Smooth muscle cell (in vitro differentiated cells): ENCODE data around the gene PCDHA5. TPM values are rescaled to one million over a fixed set of nuclear protein-coding genes. Genes with fewer than 3 reads are reported as not detected.
"Not testable (repeated sequence)": the region's sequence is repeated elsewhere in the genome, so short reads cannot be mapped to it uniquely, and the experiment has no call there.

ENCODE experiments used
- DNase-seq: peaks from one replicate; lab custom pipeline; 2025; ENCODE audit not compliant: unreplicated experiment; lab: John Stamatoyannopoulos, UW
- H2AFZ ChIP-seq: fragments of 200-600 bp; sonication (generic); 2 replicates; pipeline ENCODE4 v1.6.0; 2016; ENCODE audit warnings: antibody characterized with exemption, low read depth, mild to moderate bottlenecking
- H3F3A ChIP-seq: fragments of 200-600 bp; sonication (generic); 2 replicates; pipeline ENCODE4 v1.6.0; 2017; ENCODE audit warnings: antibody characterized with exemption, low read depth
- H3K27ac ChIP-seq: fragments of 200-600 bp; sonication (generic); 2 replicates; pipeline ENCODE4 v1.5.1; 2016; ENCODE audit warnings: low read depth, mild to moderate bottlenecking
- H3K27me3 ChIP-seq: fragments of 200-600 bp; sonication (generic); 2 replicates; pipeline ENCODE4 v1.6.1; 2016; ENCODE audit warnings: low read depth, mild to moderate bottlenecking
- H3K36me3 ChIP-seq: fragments of 200-600 bp; sonication (generic); 2 replicates; pipeline ENCODE4 v1.5.1; 2016; ENCODE audit warnings: low read depth
- H3K4me1 ChIP-seq: fragments of 200-600 bp; sonication (generic); 2 replicates; pipeline ENCODE4 v1.5.1; 2016; ENCODE audit warnings: low read depth
- H3K4me2 ChIP-seq: fragments of 200-600 bp; sonication (generic); 2 replicates; pipeline ENCODE4 v1.6.0; 2016; ENCODE audit warnings: mild to moderate bottlenecking
- H3K4me3 ChIP-seq: fragments of 200-600 bp; sonication (generic); 2 replicates; pipeline ENCODE4 v1.5.1; 2016; ENCODE audit warnings: mild to moderate bottlenecking
- H3K79me2 ChIP-seq: fragments of 200-600 bp; sonication (generic); 2 replicates; pipeline ENCODE4 v1.6.0; 2016; ENCODE audit warnings: low read depth, mild to moderate bottlenecking
- H3K9ac ChIP-seq: fragments of 200-600 bp; sonication (generic); 2 replicates; pipeline ENCODE4 v1.6.0; 2016; ENCODE audit warnings: low read depth
- H3K9me3 ChIP-seq: fragments of 200-600 bp; sonication (generic); replicated peaks from 2 replicates; pipeline ENCODE4 v1.5.1; 2016; ENCODE audit warnings: low read depth
- H4K20me1 ChIP-seq: fragments of 200-600 bp; sonication (generic); 2 replicates; pipeline ENCODE4 v1.6.0; 2016; ENCODE audit warnings: low read depth
- CTCF ChIP-seq: fragments of 200-600 bp; sonication (generic); IDR thresholded peaks from 2 replicates; pipeline ENCODE4 v1.5.1; 2017; ENCODE audit warnings: borderline replicate concordance, mild to moderate bottlenecking, antibody characterized with exemption; ENCODE audit not compliant: insufficient read depth, poor library complexity, severe bottlenecking
- WGBS: methylation state at CpG from one replicate; pipeline ENCODE4 v1.1.7; 2016; ENCODE audit warnings: low lambda C conversion rate; 5-methylcytosine and 5-hydroxymethylcytosine counted together
- polyA plus RNA-seq: library from polyadenylated mRNA; unstranded; fragments of >200 nt; fragmentation: Nextera tagmentation; extraction: Ambion mirVana; gene quantifications from 2 replicates; pipeline ENCODE4 v1.2.1, GENCODE V29; 2016
- total RNA-seq: library from RNA; depleted of rRNA; stranded (reverse); fragments of >200 nt; gene quantifications from 2 replicates; pipeline ENCODE4 v1.2.3, GENCODE V29; 2014

The PCDHA5 gene
- total and polyA plus RNA-seq, 2 experiments from 2014 or later: 0.05 to 0.31 TPM

- DNase-seq: no peak
- H3K4me3 ChIP-seq: no peak overlapping the region
- H4K20me1 ChIP-seq: no peaks in the 10 kb centered on the region
- H3K9ac ChIP-seq: no peak overlapping the region
- H2AFZ ChIP-seq: no peak overlapping the region
- H3K79me2 ChIP-seq: no peaks in the 10 kb centered on the region
- WGBS: 98% methylated on average over 39 of the region's 39 CpGs
- H3K4me1 ChIP-seq: no peaks in the 10 kb centered on the region
- H3F3A ChIP-seq: no peaks in the 10 kb centered on the region
- H3K27me3 ChIP-seq: no peaks in the 10 kb centered on the region
- H3K4me2 ChIP-seq: no peak overlapping the region
- TF ChIP-seq CTCF: no peak
- peaks cover 7% of the 10 kb centered on the region for H3K9me3 ChIP-seq
- H3K36me3 ChIP-seq: peaks cover 8% of the 10 kb centered on the region
- H3K27ac ChIP-seq: no peak overlapping the region
These were observed 24.7 kb upstream of the PCDHA5 start for GRCh38 chr5:140796718-140797095.

DNA sequence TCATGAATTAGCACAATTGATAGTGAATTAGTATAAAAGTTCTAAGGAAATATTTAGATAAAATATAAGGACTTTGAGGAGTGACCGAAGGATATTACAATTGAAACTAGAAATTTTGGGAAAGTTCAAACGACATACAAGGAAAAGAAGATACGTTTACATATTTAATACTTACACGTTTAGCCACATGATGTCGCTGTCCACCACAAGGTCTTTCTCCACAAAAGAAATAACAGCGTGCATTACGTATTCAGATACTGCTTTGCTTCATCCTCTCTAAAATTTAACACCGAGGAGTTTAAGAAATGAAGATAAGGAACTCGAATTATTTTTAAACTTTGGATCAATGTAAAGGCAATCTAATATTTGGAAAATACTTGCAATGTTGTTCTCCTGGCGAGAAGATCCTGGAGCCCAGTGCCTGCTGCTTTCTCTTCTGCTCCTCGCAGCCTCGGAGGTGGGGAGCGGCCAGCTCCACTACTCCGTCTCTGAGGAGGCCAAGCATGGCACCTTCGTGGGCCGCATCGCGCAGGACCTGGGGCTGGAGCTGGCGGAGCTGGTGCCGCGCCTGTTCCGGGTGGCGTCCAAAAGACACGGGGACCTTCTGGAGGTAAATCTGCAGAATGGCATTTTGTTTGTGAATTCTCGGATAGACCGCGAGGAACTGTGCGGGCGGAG, 20.5 kb upstream of the PCDHA5 start, which contains the start of gene PCDHA3:
PCDHA3 (plus strand) TSS at position 242 of the 678 bp plus-strand sequence.
- H3F3A ChIP-seq: no peaks in the 10 kb centered on the region
- no peaks in the 10 kb centered on the region for H3K4me1 ChIP-seq
- H3K4me2 ChIP-seq: no peak within 1 kb of the TSS
- no peak for TF ChIP-seq CTCF
- H3K36me3 ChIP-seq: peaks cover 8% of the 10 kb centered on the region
- H3K9ac ChIP-seq: no peak within 1 kb of the TSS
- no peaks in the 10 kb centered on the region for H4K20me1 ChIP-seq
- H3K79me2 ChIP-seq: no peaks in the 10 kb centered on the region
- no peaks in the 10 kb centered on the region for H3K27me3 ChIP-seq
- H3K4me3 ChIP-seq: no peak within 1 kb of the TSS
- H3K27ac ChIP-seq: no peak within 1 kb of the TSS
- WGBS: 94% methylated on average over 29 of the region's 29 CpGs
- DNase-seq: no peak
- peaks cover 7% of the 10 kb centered on the region for H3K9me3 ChIP-seq
- H2AFZ ChIP-seq: no peak within 1 kb of the TSS

DNA sequence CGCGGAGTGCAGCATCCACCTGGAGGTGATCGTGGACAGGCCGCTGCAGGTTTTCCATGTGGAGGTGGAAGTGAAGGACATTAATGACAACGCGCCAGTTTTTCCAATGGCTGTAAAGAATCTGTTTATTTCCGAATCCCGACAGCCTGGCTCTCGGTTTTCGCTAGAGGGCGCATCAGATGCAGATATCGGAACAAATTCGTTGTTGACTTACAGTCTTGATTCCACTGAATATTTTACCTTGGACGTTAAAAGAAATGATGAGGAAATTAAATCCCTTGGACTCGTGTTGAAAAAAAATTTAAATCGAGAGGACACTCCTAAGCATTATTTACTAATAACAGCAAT, 19.9 kb upstream of the PCDHA5 start:
- Histone ChIP-seq H3K9me3 (peaks cover 7% of the 10 kb centered on the region), H3K9ac (no peak overlapping the region), H3K36me3 (peaks cover 8% of the 10 kb centered on the region), H3K79me2 (no peaks in the 10 kb centered on the region), H4K20me1 (no peaks in the 10 kb centered on the region), H2AFZ (no peak overlapping the region), H3K4me1 (no peaks in the 10 kb centered on the region), H3K27ac (no peak overlapping the region), H3K27me3 (no peaks in the 10 kb centered on the region), H3K4me3 (no peak overlapping the region), H3F3A (no peaks in the 10 kb centered on the region), H3K4me2 (no peak overlapping the region)
- TF ChIP-seq CTCF: no peak
- DNase-seq: no peak
- 95% methylated on average over 16 of the region's 16 CpGs for WGBS

DNA sequence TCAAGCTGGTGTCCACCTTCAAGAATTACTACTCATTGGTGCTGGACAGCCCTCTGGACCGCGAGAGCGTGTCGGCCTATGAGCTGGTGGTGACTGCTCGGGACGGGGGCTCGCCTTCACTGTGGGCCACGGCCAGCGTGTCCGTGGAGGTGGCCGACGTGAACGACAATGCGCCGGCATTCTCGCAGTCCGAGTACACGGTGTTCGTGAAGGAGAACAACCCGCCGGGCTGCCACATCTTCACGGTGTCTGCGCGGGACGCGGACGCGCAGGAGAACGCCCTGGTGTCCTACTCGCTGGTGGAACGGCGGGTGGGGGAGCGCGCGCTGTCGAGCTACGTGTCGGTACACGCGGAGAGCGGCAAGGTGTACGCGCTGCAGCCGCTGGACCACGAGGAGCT, 19.0 kb upstream of the PCDHA5 start:
- H3K27ac ChIP-seq, DNase-seq, H3F3A ChIP-seq, H3K36me3 ChIP-seq, H2AFZ ChIP-seq, H3K9ac ChIP-seq, H3K4me3 ChIP-seq, H3K4me1 ChIP-seq, H3K9me3 ChIP-seq, H4K20me1 ChIP-seq, H3K79me2 ChIP-seq, H3K4me2 ChIP-seq, H3K27me3 ChIP-seq: not testable (repeated sequence)
- 97% methylated on average over 45 of the region's 45 CpGs for WGBS
